GM18868 (cell line): ENCODE results near the gene CCNL2.
"Not testable (repeated sequence)": the region's sequence is repeated elsewhere in the genome, so short reads cannot be mapped to it uniquely, and the experiment has no call there.

Experiments
- ATAC-seq: cut with Tn5 transposase; IDR thresholded peaks from one replicate; pipeline ENCODE4 v1.9.1; 2021; ENCODE audit warnings: mild to moderate bottlenecking, moderate library complexity; ENCODE audit not compliant: unreplicated experiment

Gene CCNL2

GRCh38 chr1:1399187-1399871, at the start of gene CCNL2:
Gene CCNL2 (minus strand): TSS chr1:1399335. CDS start chr1:1399306, 29 bp downstream.
- ATAC-seq = peak; percentile 92

GRCh38 chr1:1446631-1447030, 47.5 kb upstream of the CCNL2 start:
- ATAC-seq = not testable (repeated sequence)

- ATAC-seq = no peak
Measured at GRCh38 chr1:1442069-1442770, 43.1 kb upstream of the CCNL2 start.

GRCh38 chr1:1441002-1441888, 42.1 kb upstream of the CCNL2 start:
- ATAC-seq = no peak

GRCh38 chr1:1440262-1441001, 41.3 kb upstream of the CCNL2 start:
- no peak for ATAC-seq

- no peak for ATAC-seq
Measured at GRCh38 chr1:1439546-1440261, 40.6 kb upstream of the CCNL2 start.

- ATAC-seq = no peak
Measured at GRCh38 chr1:1438531-1439381, 39.6 kb upstream of the CCNL2 start.

GRCh38 chr1:1437904-1438376, 38.8 kb upstream of the CCNL2 start:
- ATAC-seq = no peak

- no peak for ATAC-seq
Measured at GRCh38 chr1:1437033-1437903, 38.1 kb upstream of the CCNL2 start.

GRCh38 chr1:1436630-1437032, 37.5 kb upstream of the CCNL2 start:
- ATAC-seq = no peak

- ATAC-seq = no peak
Measured at GRCh38 chr1:1435911-1436629, 36.9 kb upstream of the CCNL2 start.

- peak; percentile 44 for ATAC-seq
Measured at GRCh38 chr1:1435106-1435903, 36.2 kb upstream of the CCNL2 start, which contains the start of gene VWA1. Gene VWA1 (plus strand): TSS chr1:1435690. CDS start chr1:1435749, 59 bp downstream.

GRCh38 chr1:1434824-1435105, 35.6 kb upstream of the CCNL2 start:
- ATAC-seq = no peak

GRCh38 chr1:1434131-1434823, 35.1 kb upstream of the CCNL2 start:
- no peak for ATAC-seq

GRCh38 chr1:1433804-1434130, 34.6 kb upstream of the CCNL2 start:
- no peak for ATAC-seq
